IPS DF 4.7 (cell line): ENCODE results near the gene SOAT1.
A peak's percentile ranks its signal among the peaks of the same experiment; 100 is the strongest.
"Not testable (repeated sequence)": the region's sequence is repeated elsewhere in the genome, so short reads cannot be mapped to it uniquely, and the experiment has no call there.

Experiments used
- DNase-seq: peaks from one replicate; pipeline ENCODE4 v3.0.0-alpha.2; 2013; ENCODE audit warnings: low spot score; ENCODE audit errors: extremely low read depth

Gene SOAT1

DNA sequence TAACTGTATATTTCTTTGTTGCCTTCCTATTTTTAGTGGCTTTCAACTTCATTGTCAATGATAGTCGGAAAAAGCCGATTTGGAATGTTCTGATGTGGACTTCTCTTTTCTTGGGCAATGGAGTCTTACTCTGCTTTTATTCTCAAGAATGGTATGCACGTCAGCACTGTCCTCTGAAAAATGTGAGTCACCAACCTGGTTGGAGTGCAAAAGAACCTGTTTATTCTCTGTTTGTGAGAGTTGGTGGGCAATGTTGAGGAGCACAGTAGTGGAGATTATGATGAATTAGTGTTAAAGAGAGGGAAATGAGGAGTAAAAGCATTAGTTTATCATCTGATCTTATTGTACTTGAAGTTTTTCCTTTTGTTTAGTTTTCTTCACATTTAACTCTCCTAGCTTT, 57.7 kb downstream of the SOAT1 start:
- DNase-seq = no peak

GRCh38 chr1:179352236-179352635, 58.6 kb downstream of the SOAT1 start:
- DNase-seq = no peak

DNA sequence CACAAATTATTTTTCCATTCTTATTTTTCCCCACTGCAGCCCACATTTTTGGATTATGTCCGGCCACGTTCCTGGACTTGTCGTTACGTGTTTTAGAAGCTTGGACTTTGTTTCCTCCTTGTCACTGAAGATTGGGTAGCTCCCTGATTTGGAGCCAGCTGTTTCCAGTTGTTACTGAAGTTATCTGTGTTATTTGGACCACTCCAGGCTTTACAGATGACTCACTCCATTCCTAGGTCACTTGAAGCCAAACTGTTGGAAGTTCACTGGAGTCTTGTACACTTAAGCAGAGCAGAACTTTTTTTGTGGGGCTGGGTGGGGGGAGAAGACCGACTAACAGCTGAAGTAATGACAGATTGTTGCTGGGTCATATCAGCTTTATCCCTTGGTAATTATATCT, 59.9 kb downstream of the SOAT1 start:
- no peak for DNase-seq

DNA sequence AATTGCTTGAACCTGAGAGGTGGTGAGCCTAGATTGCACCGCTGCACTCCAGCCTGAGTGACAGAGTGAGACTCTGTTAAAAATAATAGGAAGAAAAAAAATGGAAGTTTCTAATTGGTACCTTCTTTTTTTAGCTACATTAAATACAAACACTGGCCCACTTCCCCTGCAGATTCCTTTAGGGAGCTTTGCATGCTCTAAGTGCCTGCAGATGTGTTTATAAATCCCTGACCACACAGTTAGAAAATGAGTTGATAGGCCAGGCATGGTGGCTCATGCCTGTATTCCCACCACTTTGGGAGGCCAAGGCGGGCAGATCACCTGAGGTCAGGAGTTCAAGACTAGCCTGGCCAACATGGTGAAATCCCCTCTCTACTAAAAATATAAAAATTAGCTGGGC, 68.0 kb downstream of the SOAT1 start:
- not testable (repeated sequence) for DNase-seq

GRCh38 chr1:179365342-179366092, 71.9 kb downstream of the SOAT1 start, which contains the start of gene AXDND1:
TSS of gene AXDND1 (plus strand) at chr1:179365971. CDS start at chr1:179366510, 539 bp downstream.
- DNase-seq = peak; percentile 46

DNA sequence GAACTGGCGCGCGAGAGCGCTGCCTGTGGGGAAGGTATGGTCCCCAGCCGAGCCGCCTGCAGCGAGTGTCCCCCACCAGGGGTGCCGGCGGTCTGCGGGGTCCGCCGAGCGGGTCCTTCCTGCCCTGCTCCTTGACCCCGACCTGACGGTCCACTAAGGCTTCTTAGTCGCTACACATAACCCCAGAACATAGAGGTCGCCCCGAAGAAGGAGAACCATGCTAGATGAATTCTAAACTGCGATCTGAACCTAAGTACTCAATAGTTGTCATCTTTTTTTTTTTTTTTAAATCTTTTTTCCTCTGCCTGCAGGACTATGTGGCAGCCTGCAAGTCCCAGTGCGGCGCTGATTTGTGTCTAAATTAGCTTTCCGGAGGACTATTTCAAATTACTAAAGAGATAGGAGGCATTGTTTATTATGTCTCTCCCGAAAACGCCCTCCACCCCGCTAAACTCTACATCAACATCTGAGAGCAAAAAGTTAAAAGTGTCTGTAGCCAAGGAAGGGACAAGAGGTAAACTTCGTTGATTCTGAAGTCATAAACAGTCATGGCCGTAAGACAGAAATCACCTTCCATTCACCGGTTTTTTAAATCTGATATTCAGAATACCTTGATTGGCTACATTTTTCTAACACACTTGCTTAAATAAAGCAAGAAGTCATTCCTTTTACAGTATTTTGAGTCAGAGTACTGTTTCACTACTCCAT, 72.7 kb downstream of the SOAT1 start:
- no peak for DNase-seq

- peak; percentile 19 for DNase-seq
These were observed 76.2 kb downstream of the SOAT1 start for GRCh38 chr1:179369751-179370341.

GRCh38 chr1:179372160-179372559, 78.6 kb downstream of the SOAT1 start:
- no peak for DNase-seq

DNA sequence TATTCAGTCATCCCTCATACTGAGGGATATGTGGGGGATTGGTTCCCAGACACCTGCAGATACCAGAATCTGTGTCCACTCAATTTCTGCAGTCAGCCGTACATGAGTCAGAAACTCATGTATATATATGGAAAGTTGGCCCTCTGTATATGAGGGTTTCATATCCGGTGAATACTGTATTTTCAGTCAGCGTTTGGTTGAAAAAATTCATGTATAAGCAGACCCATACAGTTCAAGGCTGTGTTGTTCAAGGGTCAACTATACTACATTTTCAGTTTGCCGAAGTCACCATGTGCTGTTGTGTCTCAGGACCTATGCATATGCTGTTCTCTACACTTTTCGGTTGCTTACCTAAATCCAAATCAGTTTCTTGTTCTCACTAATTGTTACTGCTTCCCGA, 82.6 kb downstream of the SOAT1 start:
- DNase-seq = no peak

DNA sequence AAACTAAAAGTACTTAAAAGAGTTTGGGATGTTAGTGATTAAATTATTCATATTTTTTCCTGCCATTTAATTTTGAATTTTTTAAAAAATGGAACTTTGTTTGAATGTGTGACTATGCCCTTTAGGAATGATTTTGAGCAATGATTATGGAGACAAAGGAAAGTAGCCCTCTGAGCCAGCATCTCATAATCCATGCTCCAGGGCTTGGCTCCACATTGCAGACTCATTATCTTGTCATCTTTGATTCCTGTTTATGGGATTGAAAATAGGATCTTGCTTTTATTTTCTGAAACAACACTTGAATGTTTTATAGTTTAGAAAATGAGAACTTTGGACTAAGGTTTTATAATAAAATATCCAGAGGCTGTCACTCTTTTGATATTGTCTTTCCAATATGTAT, 86.7 kb downstream of the SOAT1 start:
- DNase-seq = no peak

DNA sequence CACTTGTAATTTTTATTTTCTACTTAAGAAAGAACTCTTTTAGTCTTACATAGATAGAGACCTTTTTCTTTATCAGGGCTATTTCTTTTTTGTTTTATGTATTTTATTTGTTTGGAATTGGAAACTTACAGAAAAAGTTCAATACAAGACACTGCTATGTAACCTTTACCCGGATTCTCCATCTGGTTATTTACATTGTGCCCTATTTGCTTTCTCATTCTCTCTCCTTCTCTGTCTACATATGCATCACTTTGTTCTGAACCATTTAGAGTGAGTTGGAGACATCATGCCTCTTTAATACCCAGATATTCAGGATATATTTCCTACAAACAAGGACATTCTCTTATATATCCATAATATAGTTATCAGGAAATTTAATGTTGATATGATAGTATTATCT, 90.4 kb downstream of the SOAT1 start:
- no peak for DNase-seq

- no peak for DNase-seq
These were observed 91.9 kb downstream of the SOAT1 start for GRCh38 chr1:179385510-179385909.

DNA sequence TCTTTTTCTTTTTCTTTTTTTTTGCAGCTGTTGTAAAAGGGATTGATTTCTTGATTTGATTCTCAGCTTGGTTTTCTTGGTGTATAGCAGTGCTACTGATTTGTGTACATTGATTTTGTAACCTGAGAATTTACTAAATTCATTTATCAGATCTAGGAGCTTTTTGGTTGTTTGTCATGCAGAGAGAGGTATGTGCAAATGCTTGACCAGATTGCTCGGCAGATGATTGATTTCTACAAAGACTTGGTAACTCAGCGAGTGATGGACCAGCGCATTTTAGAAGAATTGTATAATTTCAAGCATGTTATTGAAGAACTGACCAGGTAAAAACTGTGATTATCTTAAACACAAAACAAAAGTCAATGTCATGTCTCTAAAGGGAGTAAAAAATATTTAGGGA, 100.1 kb downstream of the SOAT1 start:
- no peak for DNase-seq

DNA sequence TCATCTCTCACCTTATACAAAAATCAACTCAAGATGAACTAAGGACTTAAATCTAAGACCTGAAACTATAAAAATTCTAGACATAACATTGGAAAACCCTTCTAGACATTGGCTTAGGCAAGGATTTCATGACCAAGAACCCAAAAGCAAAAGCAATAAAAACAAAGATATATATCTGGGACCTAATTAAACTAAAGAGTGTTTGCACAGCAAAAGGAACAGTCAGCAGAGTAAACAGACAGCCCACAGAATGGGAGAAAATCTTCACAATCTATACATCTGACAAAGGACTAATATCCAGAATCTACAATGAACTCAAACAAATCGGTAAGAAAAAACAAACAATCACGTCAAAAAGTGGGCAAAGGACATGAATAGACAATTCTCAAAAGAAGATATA, 105.8 kb downstream of the SOAT1 start:
- not testable (repeated sequence) for DNase-seq
